CD4-positive, alpha-beta T cell treated with Interleukin-4 for 1 hour (primary cell): Measurements from ENCODE around the gene FARSA.
"Not testable (repeated sequence)": the region's sequence is repeated elsewhere in the genome, so short reads cannot be mapped to it uniquely, and the experiment has no call there.

Experiments used
- DNase-seq, 2 donors: peaks; one replicate each; pipeline ENCODE4 v3.0.0-alpha.2; 2020 to 2022

The FARSA gene

GRCh38 chr19:12953799-12954611 lies 20.5 kb upstream of the FARSA start:
- DNase-seq = no peak

- no peak for DNase-seq
Measured at GRCh38 chr19:12953138-12953798, 19.8 kb upstream of the FARSA start.

- peak in 1 of 2 donors; percentile 52 for DNase-seq
Measured at GRCh38 chr19:12952488-12953137, 19.1 kb upstream of the FARSA start.

- DNase-seq = not testable (repeated sequence)
Measured at GRCh38 chr19:12952050-12952449, 18.5 kb upstream of the FARSA start.

GRCh38 chr19:12949363-12950283 lies 16.1 kb upstream of the FARSA start:
- no peak for DNase-seq

GRCh38 chr19:12948612-12949362 lies 15.3 kb upstream of the FARSA start:
- no peak for DNase-seq

- no peak for DNase-seq
Measured at GRCh38 chr19:12947702-12948611, 14.4 kb upstream of the FARSA start.

GRCh38 chr19:12946731-12947496 lies 13.4 kb upstream of the FARSA start:
- DNase-seq = no peak

GRCh38 chr19:12946092-12946721 lies 12.7 kb upstream of the FARSA start:
- peak; percentile 42 to 51 for DNase-seq

GRCh38 chr19:12945479-12946091 lies 12.1 kb upstream of the FARSA start, which contains the start of gene RAD23A:
RAD23A (plus strand) TSS chr19:12945862; CDS start chr19:12945949, 87 bp downstream.
- DNase-seq = peak; percentile 98

GRCh38 chr19:12944104-12944674 lies 10.7 kb upstream of the FARSA start:
- DNase-seq = no peak

GRCh38 chr19:12943437-12944044 lies 10.0 kb upstream of the FARSA start:
- no peak for DNase-seq

GRCh38 chr19:12940897-12941296 lies 7.4 kb upstream of the FARSA start:
- no peak for DNase-seq

GRCh38 chr19:12939975-12940423 lies 6.5 kb upstream of the FARSA start:
- DNase-seq = no peak

GRCh38 chr19:12938779-12939601 lies 5.5 kb upstream of the FARSA start:
- peak; percentile 50 to 53 for DNase-seq

- peak; percentile 100 for DNase-seq
Measured at GRCh38 chr19:12937927-12938778, 4.6 kb upstream of the FARSA start, which contains the start of gene CALR. CALR (plus strand) TSS chr19:12938609; CDS start chr19:12938680, 71 bp downstream.
